Fibroblast of lung (primary cell): Measurements from ENCODE around the gene PKHD1. TPM values are rescaled to one million over a fixed set of nuclear protein-coding genes. Genes with fewer than 3 reads are reported as not detected.

Experiments used
- DNase-seq, 2 donors: peaks; one replicate each; pipeline versions ENCODE4 v3.0.0 to v3.0.0-alpha.2; 2010; ENCODE audit warnings: low read depth in 2 of 2
- H2AFZ ChIP-seq: 2 replicates; pipeline ENCODE4 v1.5.1; 2012; ENCODE audit warnings: low read length, control low read depth, inconsistent platforms
- H3K27ac ChIP-seq: 2 replicates; pipeline ENCODE4 v1.5.1; 2011; ENCODE audit warnings: low read length, control low read depth; ENCODE audit not compliant: insufficient read depth
- H3K27me3 ChIP-seq: 2 replicates; pipeline ENCODE4 v1.5.1; 2011; ENCODE audit warnings: mild to moderate bottlenecking, low read length; ENCODE audit not compliant: control insufficient read depth, insufficient read depth
- H3K36me3 ChIP-seq: 2 replicates; pipeline ENCODE4 v1.5.1; 2011; ENCODE audit warnings: low read length; ENCODE audit not compliant: control insufficient read depth, insufficient read depth
- H3K4me1 ChIP-seq: 2 replicates; pipeline ENCODE4 v1.5.1; 2011; ENCODE audit warnings: low read length; ENCODE audit not compliant: control insufficient read depth, insufficient read depth; ENCODE audit errors: extremely low read depth
- H3K4me2 ChIP-seq: 2 replicates; pipeline ENCODE4 v1.5.1; 2011; ENCODE audit warnings: low read length, control low read depth; ENCODE audit not compliant: insufficient read depth; ENCODE audit errors: extremely low read depth
- H3K4me3 ChIP-seq, 4 experiments: fragments of 200-600 bp in 1 of 4; sonication (generic) in 1 of 4; replicated peaks in 1 of 4; 2 replicates each; pipeline ENCODE4 v1.5.1; 2011 to 2016; ENCODE audit warnings: low read length in 4 of 4, low read depth in 3 of 4, mild to moderate bottlenecking in 3 of 4, control low read depth in 2 of 4, inconsistent platforms in 1 of 4, mixed read lengths in 1 of 4; ENCODE audit not compliant: insufficient read depth in 1 of 4; ENCODE audit errors: control extremely low read depth in 1 of 4
- H3K79me2 ChIP-seq: 2 replicates; pipeline ENCODE4 v1.5.1; 2012; ENCODE audit warnings: mild to moderate bottlenecking, low read length, inconsistent platforms; ENCODE audit not compliant: control insufficient read depth, insufficient read depth
- H3K9ac ChIP-seq: 2 replicates; pipeline ENCODE4 v1.5.1; 2011; ENCODE audit warnings: mild to moderate bottlenecking, low read length, control low read depth; ENCODE audit not compliant: insufficient read depth
- H3K9me3 ChIP-seq: 2 replicates; pipeline ENCODE4 v1.5.1; 2012; ENCODE audit warnings: low read depth, low read length; ENCODE audit not compliant: control insufficient read depth, insufficient read depth
- H4K20me1 ChIP-seq: 2 replicates; pipeline ENCODE4 v1.5.1; 2011; ENCODE audit warnings: low read length; ENCODE audit not compliant: control insufficient read depth, insufficient read depth; ENCODE audit errors: extremely low read depth
- EZH2 ChIP-seq: IDR thresholded peaks from 2 replicates; pipeline ENCODE4 v1.5.1; 2012; ENCODE audit warnings: low read length, control low read depth, mild to moderate bottlenecking; ENCODE audit errors: missing control alignments
- polyA plus RNA-seq, 2 donors: library from polyadenylated mRNA; depleted of rRNA in 1 of 2; stranded (reverse) in 1 of 2; unstranded in 1 of 2; fragments of >200 nt; gene quantifications; 2 replicates each; pipeline ENCODE4 v1.2.1, GENCODE V29; 2011 to 2012; ENCODE audit warnings: missing spikeins in 1 of 2
- total RNA-seq: library from RNA; depleted of rRNA; stranded (reverse); fragments of >200 nt; gene quantifications from 2 replicates; pipeline ENCODE4 v1.2.1, GENCODE V29; 2014
- TF ChIP-seq, protein P1 (sequence below), 2 donors: IDR thresholded peaks in 1 of 2; conservative IDR thresholded peaks in 1 of 2; 1 replicate in 1 of 2; 2 replicates in 1 of 2; pipeline ENCODE4 v1.5.1; 2011 to 2012; ENCODE audit warnings: low read length in 2 of 2, control low read depth in 1 of 2, inconsistent platforms in 1 of 2, low read depth in 1 of 2, mild to moderate bottlenecking in 1 of 2

PKHD1 gene
- total and polyA plus RNA-seq, 2 donors (not counting 1 experiment from before 2014, with no cell fraction given), result not detected

DNA sequence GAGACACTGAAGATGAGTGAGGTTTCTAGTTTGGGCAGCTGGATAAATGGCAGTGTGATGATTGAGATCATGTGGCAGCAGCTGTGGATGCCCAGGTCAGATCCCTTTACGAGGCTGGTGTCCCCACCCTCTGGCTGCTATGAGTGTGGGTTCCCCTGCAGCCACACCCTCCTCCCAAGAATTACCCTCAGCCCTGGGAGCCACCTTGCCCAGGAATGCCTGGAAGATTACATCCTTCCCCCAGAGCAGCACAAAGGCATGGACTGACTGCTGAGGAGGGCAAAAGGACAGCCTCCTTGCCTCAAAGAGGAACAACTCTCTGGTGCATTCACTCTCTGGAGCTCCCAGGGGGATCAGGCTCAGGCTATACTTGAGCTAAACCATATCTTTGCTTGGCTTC is 15.0 kb upstream of the PKHD1 start:
- Histone ChIP-seq H3K4me1 (no peaks in the 10 kb centered on the region), H3K79me2 (no peaks in the 10 kb centered on the region), H3K9me3 (no peaks in the 10 kb centered on the region), H4K20me1 (no peaks in the 10 kb centered on the region), H2AFZ (no peak overlapping the region), H3K9ac (no peak overlapping the region), H3K27ac (no peak overlapping the region), H3K4me3 (no peak overlapping the region), H3K36me3 (no peaks in the 10 kb centered on the region), H3K27me3 (no peaks in the 10 kb centered on the region), H3K4me2 (no peak overlapping the region)
- no peak for TF ChIP-seq EZH2
- TF ChIP-seq, protein P1, sequence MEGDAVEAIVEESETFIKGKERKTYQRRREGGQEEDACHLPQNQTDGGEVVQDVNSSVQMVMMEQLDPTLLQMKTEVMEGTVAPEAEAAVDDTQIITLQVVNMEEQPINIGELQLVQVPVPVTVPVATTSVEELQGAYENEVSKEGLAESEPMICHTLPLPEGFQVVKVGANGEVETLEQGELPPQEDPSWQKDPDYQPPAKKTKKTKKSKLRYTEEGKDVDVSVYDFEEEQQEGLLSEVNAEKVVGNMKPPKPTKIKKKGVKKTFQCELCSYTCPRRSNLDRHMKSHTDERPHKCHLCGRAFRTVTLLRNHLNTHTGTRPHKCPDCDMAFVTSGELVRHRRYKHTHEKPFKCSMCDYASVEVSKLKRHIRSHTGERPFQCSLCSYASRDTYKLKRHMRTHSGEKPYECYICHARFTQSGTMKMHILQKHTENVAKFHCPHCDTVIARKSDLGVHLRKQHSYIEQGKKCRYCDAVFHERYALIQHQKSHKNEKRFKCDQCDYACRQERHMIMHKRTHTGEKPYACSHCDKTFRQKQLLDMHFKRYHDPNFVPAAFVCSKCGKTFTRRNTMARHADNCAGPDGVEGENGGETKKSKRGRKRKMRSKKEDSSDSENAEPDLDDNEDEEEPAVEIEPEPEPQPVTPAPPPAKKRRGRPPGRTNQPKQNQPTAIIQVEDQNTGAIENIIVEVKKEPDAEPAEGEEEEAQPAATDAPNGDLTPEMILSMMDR (conservative IDR thresholded peaks at IDR 0.05 in 1 of 2, IDR thresholded peaks at IDR 0.05 in 1 of 2; ENCODE audit: low read depth in 1 of 2, low read length in 2 of 2), result no peak
- DNase-seq, result no peak

DNA sequence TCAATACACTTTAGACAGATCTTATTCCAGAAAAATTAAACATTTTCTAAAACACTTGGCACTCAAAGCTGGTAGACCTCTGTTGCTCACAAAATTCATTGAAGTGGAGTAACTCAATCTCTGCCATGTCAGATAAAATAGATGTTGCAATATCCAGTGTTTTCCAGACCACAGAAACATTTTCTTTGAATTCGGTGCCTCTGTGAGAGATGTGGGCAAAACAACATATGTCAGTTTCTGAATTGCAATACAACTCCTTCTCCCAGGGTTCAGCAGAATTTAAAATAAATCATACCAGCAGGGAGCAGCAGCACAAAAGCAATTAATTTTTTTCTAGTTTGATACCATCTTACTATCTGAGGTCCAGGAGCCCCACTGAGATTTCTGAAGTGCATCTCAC is 11.3 kb upstream of the PKHD1 start:
- no peaks in the 10 kb centered on the region for H3K27me3 ChIP-seq
- no peaks in the 10 kb centered on the region for H3K36me3 ChIP-seq
- TF ChIP-seq, protein P1 (conservative IDR thresholded peaks at IDR 0.05 in 1 of 2, IDR thresholded peaks at IDR 0.05 in 1 of 2; ENCODE audit: low read depth in 1 of 2, low read length in 2 of 2), result no peak
- no peak for TF ChIP-seq EZH2
- H3K4me3 ChIP-seq, result no peak overlapping the region
- H3K4me1 ChIP-seq, result no peaks in the 10 kb centered on the region
- H3K27ac ChIP-seq, result no peak overlapping the region
- H3K79me2 ChIP-seq, result no peaks in the 10 kb centered on the region
- no peak overlapping the region for H3K4me2 ChIP-seq
- DNase-seq, result no peak
- no peak overlapping the region for H3K9ac ChIP-seq
- H4K20me1 ChIP-seq, result no peaks in the 10 kb centered on the region
- H3K9me3 ChIP-seq, result no peaks in the 10 kb centered on the region
- no peak overlapping the region for H2AFZ ChIP-seq

DNA sequence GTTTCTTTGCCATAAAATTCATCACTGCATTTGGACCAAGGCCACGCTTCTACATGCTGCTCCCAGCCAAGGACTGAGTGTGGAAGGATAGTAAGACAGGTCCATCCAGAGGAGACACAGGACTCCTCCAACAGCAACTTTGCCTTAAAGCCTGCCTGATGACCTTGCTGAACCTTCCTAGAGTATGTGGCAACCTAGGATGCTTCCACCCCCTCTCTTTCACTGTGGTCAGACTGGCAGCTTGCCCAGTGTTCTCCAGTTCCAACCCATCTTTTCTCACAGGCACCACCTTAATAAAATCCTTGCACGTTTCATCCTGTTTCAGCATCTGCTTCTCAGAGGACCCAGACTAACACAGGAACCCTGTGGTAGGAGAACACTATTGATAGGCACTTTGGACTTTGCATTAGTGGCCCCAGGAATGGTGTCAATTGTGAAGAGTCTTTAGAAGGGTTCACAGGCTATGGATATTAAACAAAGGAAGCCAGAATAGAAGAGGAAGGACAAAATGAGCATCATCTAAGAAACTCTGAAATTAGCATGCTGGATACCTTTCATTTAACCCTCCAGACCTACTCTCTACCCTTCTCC is 2.4 kb upstream of the PKHD1 start:
- Histone ChIP-seq H4K20me1 (no peaks in the 10 kb centered on the region), H3K4me2 (no peak overlapping the region), H2AFZ (no peak overlapping the region), H3K4me3 (no peak overlapping the region), H3K79me2 (no peaks in the 10 kb centered on the region), H3K9ac (no peak overlapping the region), H3K9me3 (no peaks in the 10 kb centered on the region), H3K27ac (no peak overlapping the region), H3K4me1 (no peaks in the 10 kb centered on the region), H3K27me3 (no peaks in the 10 kb centered on the region), H3K36me3 (no peaks in the 10 kb centered on the region)
- no peak for TF ChIP-seq EZH2
- TF ChIP-seq, protein P1 (conservative IDR thresholded peaks at IDR 0.05 in 1 of 2, IDR thresholded peaks at IDR 0.05 in 1 of 2; ENCODE audit: low read depth in 1 of 2, low read length in 2 of 2), result no peak
- DNase-seq, result no peak
